ENCODE measurements around the gene CARS2. TPM values are rescaled to one million over a fixed set of nuclear protein-coding genes. Genes with fewer than 3 reads are reported as not detected.

CARS2 gene
- total and polyA plus RNA-seq, 8 donors = 49.3 to 247 (median 75.7) TPM

GRCh38 chr13:110641055-110642015 lies 64.6 kb downstream of the CARS2 start:
- Histone ChIP-seq H3K36me3 (peaks cover 58 to 95% (median 88%) of the 10 kb centered on the region in 4 donors), H3K4me1 (peaks cover 11 to 27% (median 19%) of the 10 kb centered on the region in 4 donors), H3K9me3 (no peaks in the 10 kb centered on the region), H3K27me3 (no peaks in the 10 kb centered on the region), H3K4me3 (no peak overlapping the region), H3K27ac (peak overlapping the region in 3 of 5 donors; percentile 1 to 67 (median 27))
- peak; percentile 24 to 66 for DNase-seq
- 70 to 78% (median 77%) methylated on average over 20 to 29 of the region's 29 CpGs for WGBS, 5 donors
- intact Hi-C loops (cut with DNase I; ENCODE audit: low total_unique reads) = loop anchor here (10.0 kb wide), 1 partner anchor 63 kb away; the partner anchor contains the start of gene CARS2
- TF ChIP-seq POLR2A (IDR thresholded peaks at IDR 0.05) = no peak
- TF ChIP-seq EP300 (IDR thresholded peaks at IDR 0.05) = no peak
- TF ChIP-seq, protein P1, sequence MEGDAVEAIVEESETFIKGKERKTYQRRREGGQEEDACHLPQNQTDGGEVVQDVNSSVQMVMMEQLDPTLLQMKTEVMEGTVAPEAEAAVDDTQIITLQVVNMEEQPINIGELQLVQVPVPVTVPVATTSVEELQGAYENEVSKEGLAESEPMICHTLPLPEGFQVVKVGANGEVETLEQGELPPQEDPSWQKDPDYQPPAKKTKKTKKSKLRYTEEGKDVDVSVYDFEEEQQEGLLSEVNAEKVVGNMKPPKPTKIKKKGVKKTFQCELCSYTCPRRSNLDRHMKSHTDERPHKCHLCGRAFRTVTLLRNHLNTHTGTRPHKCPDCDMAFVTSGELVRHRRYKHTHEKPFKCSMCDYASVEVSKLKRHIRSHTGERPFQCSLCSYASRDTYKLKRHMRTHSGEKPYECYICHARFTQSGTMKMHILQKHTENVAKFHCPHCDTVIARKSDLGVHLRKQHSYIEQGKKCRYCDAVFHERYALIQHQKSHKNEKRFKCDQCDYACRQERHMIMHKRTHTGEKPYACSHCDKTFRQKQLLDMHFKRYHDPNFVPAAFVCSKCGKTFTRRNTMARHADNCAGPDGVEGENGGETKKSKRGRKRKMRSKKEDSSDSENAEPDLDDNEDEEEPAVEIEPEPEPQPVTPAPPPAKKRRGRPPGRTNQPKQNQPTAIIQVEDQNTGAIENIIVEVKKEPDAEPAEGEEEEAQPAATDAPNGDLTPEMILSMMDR (IDR thresholded peaks at IDR 0.05) = no peak
- TF ChIP-seq POLR2AphosphoS5 (IDR thresholded peaks at IDR 0.05) = no peak

- WGBS, 5 donors = 47 to 73% (median 62%) methylated on average over 4 to 13 of the region's 13 CpGs
- Histone ChIP-seq H3K27ac (peak overlapping the region in 3 of 5 donors; percentile 14 to 67 (median 27)), H3K36me3 (peaks cover 65 to 95% (median 88%) of the 10 kb centered on the region in 4 donors)
Measured at GRCh38 chr13:110640591-110641029, 65.3 kb downstream of the CARS2 start.

DNA sequence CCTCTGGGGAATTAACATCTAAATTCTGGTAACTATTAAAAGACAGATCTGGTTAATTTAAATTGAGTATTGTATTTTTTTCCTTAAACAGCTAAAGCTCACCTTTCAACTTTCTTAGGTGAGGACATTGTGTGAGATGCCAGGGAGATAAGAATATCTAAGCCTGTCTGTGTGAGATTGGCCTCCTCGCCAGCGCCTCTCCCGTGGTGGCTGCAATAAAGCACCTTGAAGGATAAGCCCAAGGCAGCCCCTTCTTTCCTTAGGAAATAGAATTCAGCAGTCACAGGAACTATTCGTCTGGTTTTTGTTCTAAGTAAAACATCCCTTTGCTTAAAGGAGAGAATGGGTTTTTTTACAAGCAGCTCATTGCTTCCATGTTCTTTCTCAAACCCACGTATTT lies 66.0 kb downstream of the CARS2 start:
- Histone ChIP-seq H3K9me3 (no peaks in the 10 kb centered on the region), H3K36me3 (peaks cover 72 to 96% (median 92%) of the 10 kb centered on the region in 4 donors), H3K4me1 (peaks cover 7 to 22% (median 16%) of the 10 kb centered on the region in 4 donors), H3K4me3 (no peak overlapping the region), H3K27me3 (no peaks in the 10 kb centered on the region), H3K27ac (peak overlapping the region in 3 of 5 donors; percentile 14 to 67 (median 27))
- no peak for DNase-seq
- WGBS, 5 donors = 58 to 70% (median 64%) methylated on average over 5 of the region's 5 CpGs
- TF ChIP-seq POLR2A (IDR thresholded peaks at IDR 0.05) = no peak
- TF ChIP-seq EP300 (IDR thresholded peaks at IDR 0.05) = no peak
- intact Hi-C loops (cut with DNase I; ENCODE audit: low total_unique reads) = loop anchor here (10.0 kb wide), 1 partner anchor 65 kb away; the partner anchor contains the start of gene CARS2

More at GRCh38 chr13:110640591-110641029, 65.3 kb downstream of the CARS2 start:
- intact Hi-C loops (cut with DNase I; ENCODE audit: low total_unique reads) = loop anchor here (10.0 kb wide), 1 partner anchor 64 kb away; the partner anchor contains the start of gene CARS2
- no peak overlapping the region for H3K4me3 ChIP-seq
- no peaks in the 10 kb centered on the region for H3K27me3 ChIP-seq
- H3K9me3 ChIP-seq = no peaks in the 10 kb centered on the region
- peaks cover 11 to 27% (median 19%) of the 10 kb centered on the region in 4 donors for H3K4me1 ChIP-seq
- peak; percentile 32 to 52 for DNase-seq
- TF ChIP-seq POLR2AphosphoS5 (IDR thresholded peaks at IDR 0.05) (peak in 1 of 3 donors; percentile 5), EP300 (IDR thresholded peaks at IDR 0.05) (no peak)

DNA sequence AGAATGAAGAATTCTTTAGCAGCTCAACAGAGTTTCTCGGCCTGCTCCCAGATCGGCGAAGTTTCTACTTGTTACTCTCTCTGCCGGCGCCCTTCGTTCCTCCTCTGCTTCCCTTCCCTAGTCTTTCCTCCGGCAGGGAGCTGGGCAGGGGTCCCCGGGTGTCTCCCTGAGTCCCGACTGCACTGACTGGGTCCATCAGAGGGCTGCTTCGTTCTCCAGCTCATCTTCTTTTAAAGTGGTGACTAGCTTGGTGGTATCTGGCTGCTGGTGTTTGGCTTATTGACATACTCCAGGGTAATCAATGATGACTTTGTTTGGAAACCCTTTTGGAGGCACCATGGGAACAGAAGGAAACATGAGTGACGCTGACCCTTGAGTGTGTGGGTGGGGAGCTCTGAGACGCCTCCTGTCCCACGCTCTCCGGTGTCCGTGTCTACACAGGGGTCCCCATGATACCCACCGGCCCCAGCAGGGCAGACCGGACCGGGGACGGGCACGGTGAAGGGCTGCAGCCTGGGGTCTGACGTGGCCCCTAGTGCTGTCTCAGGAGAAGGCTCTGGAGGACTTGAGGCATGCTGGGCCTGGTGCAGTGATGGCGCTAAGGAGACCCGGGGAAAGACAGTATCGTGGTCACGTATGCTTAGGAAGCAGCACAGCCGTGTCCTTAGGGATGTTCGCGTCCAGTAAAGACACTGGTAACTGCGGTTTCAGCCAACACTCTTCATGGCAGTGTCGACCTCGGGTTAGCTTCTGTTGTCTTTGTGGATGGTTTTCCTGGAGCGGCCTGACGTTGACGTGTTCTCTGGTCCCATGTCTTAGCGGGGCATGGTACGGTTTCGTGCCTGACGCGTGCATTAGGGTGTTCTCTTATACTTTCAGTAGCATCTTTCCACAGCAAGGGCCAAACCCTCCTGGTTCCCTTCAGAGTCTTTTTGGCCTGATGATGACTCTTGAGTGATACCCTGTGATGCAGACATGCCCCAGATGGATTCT lies 66.8 kb downstream of the CARS2 start:
- H3K9me3 ChIP-seq = no peaks in the 10 kb centered on the region
- TF ChIP-seq, protein P1 (IDR thresholded peaks at IDR 0.05) = no peak

More for the DNA sequence above, 66.8 kb downstream of the CARS2 start:
- Histone ChIP-seq H3K4me3 (no peak overlapping the region), H3K4me1 (peaks cover 0 to 15% (median 10%) of the 10 kb centered on the region in 4 donors), H3K36me3 (peaks cover 80 to 100% (median 99%) of the 10 kb centered on the region in 4 donors), H3K27me3 (no peaks in the 10 kb centered on the region), H3K27ac (no peak overlapping the region)
- peak in 1 of 2 donors; percentile 22 for DNase-seq
- 88 to 92% (median 90%) methylated on average over 39 of the region's 39 CpGs for WGBS, 5 donors
- intact Hi-C loops (cut with DNase I; ENCODE audit: low total_unique reads) = no loop called here

Measured in stomach (tissue), 9 donors.